HG03135 (cell line): ENCODE measurements around the gene LIPC.

ENCODE experiments used
- ATAC-seq: cut with Tn5 transposase; IDR thresholded peaks from one replicate; pipeline ENCODE4 v1.9.1; 2021; ENCODE audit warnings: mild to moderate bottlenecking, moderate library complexity; ENCODE audit not compliant: unreplicated experiment

LIPC gene

GRCh38 chr15:58453931-58454793, 22.4 kb downstream of the LIPC start:
- ATAC-seq, result no peak

GRCh38 chr15:58454950-58455401, 23.2 kb downstream of the LIPC start:
- no peak for ATAC-seq

GRCh38 chr15:58457466-58457965, 25.7 kb downstream of the LIPC start:
- peak; percentile 75 for ATAC-seq

DNA sequence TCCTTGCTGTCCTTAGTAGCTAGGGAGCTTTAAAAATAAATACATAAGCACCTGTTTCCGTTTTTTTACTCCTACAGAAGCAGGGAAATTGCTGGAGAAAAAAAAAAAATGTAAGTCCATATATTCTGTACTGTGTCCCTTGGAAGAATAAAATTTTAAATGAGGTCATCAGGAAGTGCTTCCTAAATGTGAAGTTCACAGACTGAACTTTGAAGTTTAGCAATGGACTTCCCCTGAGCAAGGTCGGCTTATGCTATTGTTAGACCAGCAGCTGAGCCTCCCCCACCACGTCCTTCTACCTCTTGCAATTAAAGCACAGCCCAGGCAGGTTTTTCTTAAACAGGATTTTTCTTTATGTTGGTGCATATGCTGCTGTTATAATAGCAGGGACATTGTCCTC, 26.3 kb downstream of the LIPC start:
- ATAC-seq, result peak; percentile 38

DNA sequence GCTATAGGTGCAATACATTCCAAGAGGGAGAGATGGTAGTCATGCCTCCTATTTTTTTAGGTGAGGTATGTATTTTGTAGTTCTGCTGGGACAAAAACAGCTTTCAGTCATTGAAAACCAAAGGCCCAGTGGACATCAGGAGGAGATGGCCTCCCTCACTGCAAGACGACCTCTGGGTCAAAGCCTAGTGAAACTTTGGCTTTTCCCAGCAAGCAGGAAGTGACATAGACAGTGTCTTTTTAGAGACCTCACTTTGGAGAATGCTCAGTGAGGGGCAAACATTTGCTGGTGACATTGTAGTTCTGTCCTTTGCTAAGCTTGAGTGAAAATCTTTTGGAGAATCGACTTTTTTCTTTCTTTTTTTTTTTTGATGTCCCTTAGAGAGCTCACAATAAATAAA, 27.3 kb downstream of the LIPC start:
- no peak for ATAC-seq

- no peak for ATAC-seq
These were observed 27.8 kb downstream of the LIPC start for GRCh38 chr15:58459560-58459959.

GRCh38 chr15:58460116-58460790, 28.5 kb downstream of the LIPC start:
- ATAC-seq, result no peak

DNA sequence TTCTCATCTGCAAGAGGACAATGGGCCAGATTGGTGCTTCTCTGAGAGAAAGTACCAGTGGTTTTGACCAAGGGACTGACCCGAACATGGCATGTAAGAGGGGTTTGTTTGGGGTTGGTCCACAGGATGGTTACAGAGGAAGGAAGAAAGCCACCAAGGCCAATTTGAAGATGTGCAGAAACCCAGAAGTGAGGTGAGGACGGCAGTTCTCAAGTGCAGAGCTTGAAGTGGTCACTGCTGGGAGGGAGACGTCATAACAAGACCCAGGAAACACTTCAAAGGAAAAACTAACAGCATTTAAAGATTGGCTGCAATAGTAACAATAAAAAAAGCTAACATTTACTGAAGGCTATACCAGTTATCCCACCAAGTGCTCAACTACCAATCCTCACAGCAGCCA, 29.1 kb downstream of the LIPC start:
- ATAC-seq, result no peak

GRCh38 chr15:58462547-58462946, 30.8 kb downstream of the LIPC start:
- ATAC-seq, result no peak

DNA sequence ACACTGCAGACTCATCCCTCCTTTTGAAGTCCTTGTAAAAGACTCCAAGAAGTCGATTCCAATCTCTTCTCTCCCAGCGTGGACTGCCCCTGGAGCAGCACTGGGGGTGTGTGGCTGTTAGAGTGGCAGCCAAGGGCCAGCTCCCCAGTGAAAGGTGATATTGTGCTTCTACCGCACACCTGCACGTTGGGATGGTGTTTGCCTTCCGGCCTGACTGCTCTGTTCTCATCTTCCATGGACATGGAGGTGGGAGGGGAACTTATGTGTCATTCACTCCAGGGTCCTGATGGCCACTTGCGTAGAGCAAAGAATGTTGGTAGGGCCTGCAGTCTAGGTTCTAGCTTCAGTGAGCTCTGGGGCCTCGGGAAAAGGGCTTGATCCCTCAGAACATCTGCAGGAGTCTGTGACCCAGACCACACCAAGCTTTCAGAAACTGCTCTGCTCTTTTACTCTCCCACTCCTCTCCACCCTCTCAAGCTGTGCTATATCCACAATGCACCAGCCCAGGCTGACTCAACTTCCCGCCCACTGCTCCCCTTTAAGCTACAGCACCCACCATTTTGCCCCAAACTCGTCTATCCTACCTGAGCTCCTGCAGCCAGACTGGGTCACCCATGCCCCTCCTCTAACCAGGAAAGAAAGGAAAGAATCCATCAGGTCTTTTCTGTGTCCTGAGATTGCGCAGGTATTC, 31.3 kb downstream of the LIPC start:
- ATAC-seq, result no peak

- no peak for ATAC-seq
These were observed 32.2 kb downstream of the LIPC start for GRCh38 chr15:58463815-58464650.

- ATAC-seq, result no peak
These were observed 33.3 kb downstream of the LIPC start for GRCh38 chr15:58465070-58465469.

DNA sequence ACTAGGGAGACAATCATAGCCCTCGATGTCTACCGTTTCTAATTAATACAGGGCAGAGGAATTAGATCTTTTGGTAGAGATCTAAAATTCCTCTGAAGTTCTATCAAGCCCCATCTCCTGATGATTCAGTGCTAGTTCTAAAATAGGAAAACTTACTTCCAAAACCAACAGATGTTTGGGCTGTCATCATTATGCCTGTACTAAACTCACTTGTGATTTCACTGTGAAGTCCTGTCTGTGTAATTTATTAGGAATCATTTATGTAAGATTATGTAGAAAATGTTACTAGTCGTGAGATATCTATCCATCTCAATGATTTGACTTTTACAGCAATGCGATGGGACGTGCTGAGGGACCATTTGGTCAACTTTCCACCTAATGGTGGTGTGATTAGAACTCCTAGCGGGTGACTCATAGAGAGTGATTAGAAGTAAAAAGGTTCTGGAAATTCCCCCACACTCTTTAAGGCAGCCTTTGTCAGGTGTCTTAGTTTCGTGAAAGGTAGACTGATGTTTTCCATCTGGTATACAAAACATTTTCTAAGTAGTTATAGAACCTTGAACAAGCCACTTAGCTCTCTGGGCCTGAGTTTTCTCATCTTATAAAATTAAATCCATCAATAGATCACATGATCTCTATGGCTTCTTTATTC, 34.2 kb downstream of the LIPC start:
- ATAC-seq, result no peak

- ATAC-seq, result no peak
These were observed 34.8 kb downstream of the LIPC start for GRCh38 chr15:58466566-58466965.

GRCh38 chr15:58467121-58467721, 35.4 kb downstream of the LIPC start:
- ATAC-seq, result no peak

DNA sequence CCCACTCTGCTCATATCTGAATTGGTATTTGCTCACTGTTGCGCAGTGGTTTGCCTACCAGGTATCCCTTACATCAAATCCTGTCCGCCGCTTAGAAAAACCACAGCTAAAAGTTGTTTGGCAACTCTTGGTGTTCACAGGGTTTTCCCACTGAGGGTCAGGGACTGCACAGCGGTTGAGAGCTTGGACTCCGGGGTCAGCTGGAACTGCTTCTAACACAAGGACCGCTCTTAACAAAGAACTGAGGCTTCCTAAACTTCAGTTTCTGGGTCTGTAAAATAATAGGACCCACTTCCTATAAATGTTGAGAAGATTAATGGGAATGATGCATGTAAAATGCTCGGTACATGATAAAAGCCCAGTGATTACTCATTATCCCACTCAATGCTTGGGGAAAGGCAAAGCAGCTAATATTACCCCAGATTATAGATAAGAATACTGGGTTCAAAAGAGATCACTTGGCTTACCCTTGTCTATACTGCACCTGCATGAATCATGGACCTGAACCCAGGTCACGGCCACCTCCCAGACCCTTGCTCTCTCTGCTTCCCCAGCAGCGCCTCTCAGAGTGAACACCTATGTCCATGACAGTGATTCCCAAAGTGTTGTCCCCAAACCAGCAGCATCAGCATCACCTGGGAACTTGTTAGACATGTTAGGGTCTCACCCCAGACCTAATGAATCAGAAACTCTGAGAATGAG, 36.1 kb downstream of the LIPC start:
- ATAC-seq, result no peak

- ATAC-seq, result no peak
These were observed 37.9 kb downstream of the LIPC start for GRCh38 chr15:58469432-58470353.

DNA sequence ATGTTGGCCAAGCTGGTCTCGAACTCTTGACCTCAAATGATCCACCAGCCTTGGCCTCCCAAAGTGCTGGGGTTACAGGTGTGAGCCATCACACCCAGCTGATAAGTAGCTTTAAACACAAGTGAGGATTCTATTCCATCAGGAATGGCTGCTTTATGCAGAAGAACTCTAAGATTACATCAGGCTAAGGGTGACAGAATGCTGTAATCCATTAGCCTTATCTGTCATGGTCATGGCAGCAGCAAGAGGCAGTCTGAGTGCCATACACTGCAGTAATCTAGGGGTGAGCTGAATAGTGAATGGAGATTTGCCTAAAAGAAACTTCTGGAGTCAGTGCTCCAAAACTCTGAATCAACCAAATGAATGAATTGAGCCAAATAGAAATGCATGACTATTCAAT, 39.6 kb downstream of the LIPC start:
- no peak for ATAC-seq
